GM12873 (cell line): ENCODE measurements around the gene SUB1.

Experiments used
- TF ChIP-seq, protein P1 (sequence below): IDR thresholded peaks from 2 replicates; pipeline ENCODE4 v1.5.1; 2012; ENCODE audit warnings: low read depth, mild to moderate bottlenecking, moderate library complexity, low read length, control low read depth; ENCODE audit not compliant: insufficient read depth; ENCODE audit errors: missing control alignments

SUB1 gene

DNA sequence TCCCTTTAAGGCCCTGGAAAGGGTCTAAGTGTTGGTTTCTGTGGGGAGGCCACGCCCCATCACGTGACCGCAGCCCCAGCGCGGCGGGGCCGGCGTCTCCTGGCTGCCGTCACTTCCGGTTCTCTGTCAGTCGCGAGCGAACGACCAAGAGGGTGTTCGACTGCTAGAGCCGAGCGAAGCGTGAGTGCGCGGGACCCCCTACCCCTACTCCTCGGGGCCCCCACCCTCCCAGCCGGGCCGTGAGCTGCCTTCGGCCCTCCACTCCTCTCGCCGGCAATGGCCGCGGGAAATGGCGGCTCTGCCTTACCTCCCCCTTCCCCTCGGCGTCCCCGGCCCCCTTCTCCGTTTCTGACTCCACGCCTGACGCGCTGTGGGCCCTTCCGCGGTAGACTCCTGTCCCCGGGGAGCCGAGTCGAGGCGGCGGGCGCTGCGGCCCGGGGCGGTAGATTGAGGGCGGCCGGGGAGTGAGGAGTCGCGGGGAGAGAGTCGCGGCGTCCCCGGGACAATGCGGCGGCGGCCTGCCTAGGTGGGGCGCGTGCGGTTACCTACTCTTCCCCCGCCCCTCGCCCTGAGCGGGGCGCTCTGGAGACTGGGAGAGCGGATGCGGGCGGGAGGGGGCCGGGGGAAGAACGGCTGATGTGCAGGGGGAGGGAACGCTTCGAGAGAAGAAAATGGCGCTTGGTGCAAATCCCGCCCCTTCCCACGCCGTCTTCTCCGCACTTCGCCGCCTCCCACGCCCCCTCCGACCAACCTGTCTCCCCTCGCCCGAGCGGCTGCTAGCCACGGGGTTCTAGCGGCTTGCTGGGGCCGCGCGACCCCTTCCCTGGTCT, at the start of gene SUB1:
SUB1 (plus strand) TSS at position 112 of the 830 bp plus-strand sequence. CDS start 2,956 bp downstream, outside the sequence.
- TF ChIP-seq, protein P1, sequence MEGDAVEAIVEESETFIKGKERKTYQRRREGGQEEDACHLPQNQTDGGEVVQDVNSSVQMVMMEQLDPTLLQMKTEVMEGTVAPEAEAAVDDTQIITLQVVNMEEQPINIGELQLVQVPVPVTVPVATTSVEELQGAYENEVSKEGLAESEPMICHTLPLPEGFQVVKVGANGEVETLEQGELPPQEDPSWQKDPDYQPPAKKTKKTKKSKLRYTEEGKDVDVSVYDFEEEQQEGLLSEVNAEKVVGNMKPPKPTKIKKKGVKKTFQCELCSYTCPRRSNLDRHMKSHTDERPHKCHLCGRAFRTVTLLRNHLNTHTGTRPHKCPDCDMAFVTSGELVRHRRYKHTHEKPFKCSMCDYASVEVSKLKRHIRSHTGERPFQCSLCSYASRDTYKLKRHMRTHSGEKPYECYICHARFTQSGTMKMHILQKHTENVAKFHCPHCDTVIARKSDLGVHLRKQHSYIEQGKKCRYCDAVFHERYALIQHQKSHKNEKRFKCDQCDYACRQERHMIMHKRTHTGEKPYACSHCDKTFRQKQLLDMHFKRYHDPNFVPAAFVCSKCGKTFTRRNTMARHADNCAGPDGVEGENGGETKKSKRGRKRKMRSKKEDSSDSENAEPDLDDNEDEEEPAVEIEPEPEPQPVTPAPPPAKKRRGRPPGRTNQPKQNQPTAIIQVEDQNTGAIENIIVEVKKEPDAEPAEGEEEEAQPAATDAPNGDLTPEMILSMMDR = no peak

DNA sequence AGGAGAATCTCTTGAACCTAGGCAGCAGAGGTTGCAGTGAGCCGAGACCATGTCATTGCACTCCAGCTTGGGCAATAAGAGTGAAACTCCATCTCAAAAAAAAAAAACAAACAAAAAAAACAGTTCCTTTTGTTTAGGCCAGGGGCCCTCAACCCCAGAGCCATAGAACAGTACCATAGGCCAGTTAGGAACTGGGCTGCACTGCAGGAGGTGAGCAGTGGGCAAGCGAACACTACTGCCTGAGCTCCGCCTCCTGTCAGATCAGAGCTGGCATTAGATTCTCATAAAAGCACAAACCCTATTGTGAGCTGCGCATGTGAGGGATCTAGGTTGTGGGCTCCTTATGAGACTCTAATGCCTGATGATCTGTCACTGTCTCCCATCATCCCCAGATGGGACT, 49.1 kb upstream of the SUB1 start:
- TF ChIP-seq, protein P1 = no peak

DNA sequence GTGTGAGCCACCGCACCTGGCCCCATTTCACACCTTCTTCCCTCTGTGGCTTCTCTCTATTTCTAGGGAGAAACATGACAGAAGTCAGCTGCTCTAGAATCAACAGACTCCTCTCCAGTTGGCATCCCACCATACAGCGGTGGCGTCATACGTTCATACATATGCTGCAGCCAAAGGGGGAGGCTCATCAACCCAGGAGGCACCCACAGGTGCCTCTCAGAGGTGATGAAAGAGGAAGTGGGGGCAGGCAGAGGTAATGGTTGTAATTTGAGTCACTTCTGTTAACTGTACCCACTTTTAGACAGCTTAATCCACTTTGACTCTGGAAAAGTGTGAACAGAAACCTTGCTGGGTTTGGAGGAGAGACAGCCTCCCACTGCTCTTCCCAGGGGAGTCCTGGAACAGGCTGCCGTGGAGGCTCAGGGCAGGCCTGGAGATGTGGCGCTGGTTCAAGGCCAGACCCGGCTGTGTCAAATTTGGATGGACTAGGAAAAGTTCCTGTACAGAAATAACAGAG, 47.3 kb upstream of the SUB1 start:
- TF ChIP-seq, protein P1 = no peak

DNA sequence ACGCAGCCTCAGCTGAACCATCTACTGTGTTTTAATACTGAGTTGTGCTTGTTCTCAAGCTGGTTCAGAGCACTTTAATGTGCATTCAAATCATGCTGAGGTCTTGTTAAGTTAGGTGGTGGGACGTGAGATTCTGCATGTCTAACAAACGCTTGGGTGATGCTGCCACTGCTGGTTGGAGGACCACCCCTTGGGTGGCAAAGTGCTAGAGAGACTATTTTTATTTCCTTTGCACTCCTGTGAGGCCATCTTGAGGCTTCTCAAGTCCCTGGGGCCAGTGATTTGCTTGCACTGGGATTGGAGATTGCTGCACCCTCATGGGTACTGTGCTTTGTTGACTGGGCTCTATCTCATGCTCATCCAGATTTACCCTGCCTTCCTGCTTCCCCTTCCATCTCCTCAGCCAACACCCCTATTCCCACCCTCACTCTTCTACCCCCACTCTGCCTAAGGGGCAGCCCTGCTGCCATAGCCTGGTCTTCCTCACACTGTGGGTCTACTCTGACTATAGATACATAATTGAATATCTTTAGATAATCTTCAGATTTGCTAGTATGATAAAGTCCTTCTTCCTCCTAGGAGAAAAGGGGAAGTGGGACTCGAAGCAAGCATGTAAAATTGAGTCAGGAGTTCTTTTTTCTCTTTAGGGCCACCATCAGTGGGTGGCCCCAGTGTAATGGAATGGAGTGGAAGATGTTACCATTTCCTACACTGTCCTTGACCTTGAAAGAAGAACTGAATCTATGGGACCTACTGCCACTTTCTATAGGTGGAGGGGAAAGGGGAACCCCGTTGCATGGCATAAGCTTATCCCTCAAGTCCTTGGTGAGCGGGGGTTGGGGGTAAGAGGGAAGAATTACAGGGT, 45.1 kb upstream of the SUB1 start:
- TF ChIP-seq, protein P1 = no peak

DNA sequence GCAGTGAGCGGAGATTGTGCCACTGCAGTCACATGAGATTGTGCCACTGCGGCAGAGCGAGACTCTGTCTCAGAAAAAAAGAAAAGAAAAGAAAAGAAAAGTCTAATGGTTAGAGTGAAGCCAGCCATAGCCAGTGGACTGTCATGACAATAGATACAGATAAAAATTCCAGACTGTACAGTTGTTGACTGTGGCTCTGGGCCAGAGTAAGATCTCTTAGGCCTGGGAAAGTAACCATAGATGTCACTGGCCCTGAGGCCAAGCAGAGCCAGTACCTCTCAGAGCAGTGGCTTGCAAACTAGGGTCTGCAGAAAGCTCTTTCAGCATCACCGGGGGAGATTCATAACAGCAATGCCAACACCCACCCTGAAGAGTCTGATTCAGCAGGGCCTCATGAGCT, 44.1 kb upstream of the SUB1 start:
- TF ChIP-seq, protein P1 = no peak

DNA sequence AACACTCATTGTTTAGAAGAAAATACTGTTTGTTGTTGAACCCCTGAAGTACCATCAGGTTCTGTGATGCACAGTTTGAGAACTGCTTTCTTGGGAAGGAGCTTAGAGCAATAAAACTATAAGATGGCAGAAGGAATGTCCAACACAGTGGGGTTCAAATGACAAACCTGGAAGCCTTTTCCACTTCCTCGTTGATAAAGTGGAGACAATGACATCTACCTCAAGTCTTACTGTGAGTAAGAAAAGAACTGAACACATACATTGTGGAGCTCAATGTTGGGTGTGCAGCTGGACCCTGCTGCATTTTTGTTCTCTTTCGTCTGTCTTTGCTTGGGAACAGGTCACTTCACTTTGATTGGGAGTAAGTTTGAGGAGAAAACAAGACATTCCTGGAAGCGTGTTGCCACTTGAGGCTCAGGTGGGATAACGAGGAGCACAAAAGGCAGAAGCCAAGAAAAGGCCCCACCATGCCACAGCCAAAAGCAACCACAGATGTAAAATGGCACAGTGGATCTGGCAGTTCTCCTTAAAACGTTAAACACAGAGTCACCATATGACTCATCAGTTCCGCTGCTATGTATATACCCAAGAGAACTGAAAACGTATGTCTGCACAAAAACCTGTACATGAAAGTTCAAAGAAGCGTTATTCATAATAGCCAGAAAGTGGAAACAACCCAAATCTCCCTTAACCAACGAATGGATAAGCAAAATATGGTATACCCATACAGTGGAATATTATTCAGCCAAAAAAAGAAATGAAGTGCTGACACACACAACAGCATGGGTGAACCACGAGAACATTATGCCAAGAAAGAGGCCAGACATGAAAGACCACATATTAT, 42.9 kb upstream of the SUB1 start:
- TF ChIP-seq, protein P1 = no peak
